Fibroblast of lung (primary cell): ENCODE measurements around the gene SLC25A33. TPM values are rescaled to one million over a fixed set of nuclear protein-coding genes. Genes with fewer than 3 reads are reported as not detected.
A peak's percentile ranks its signal among the peaks of the same experiment; 100 is the strongest.

Experiments used
- DNase-seq, 2 donors: peaks; one replicate each; pipeline versions ENCODE4 v3.0.0 to v3.0.0-alpha.2; 2010; ENCODE audit warnings: low read depth in 2 of 2
- H2AFZ ChIP-seq: 2 replicates; pipeline ENCODE4 v1.5.1; 2012; ENCODE audit warnings: low read length, control low read depth, inconsistent platforms
- H3K27ac ChIP-seq: 2 replicates; pipeline ENCODE4 v1.5.1; 2011; ENCODE audit warnings: low read length, control low read depth; ENCODE audit not compliant: insufficient read depth
- H3K27me3 ChIP-seq: 2 replicates; pipeline ENCODE4 v1.5.1; 2011; ENCODE audit warnings: mild to moderate bottlenecking, low read length; ENCODE audit not compliant: control insufficient read depth, insufficient read depth
- H3K36me3 ChIP-seq: 2 replicates; pipeline ENCODE4 v1.5.1; 2011; ENCODE audit warnings: low read length; ENCODE audit not compliant: control insufficient read depth, insufficient read depth
- H3K4me1 ChIP-seq: 2 replicates; pipeline ENCODE4 v1.5.1; 2011; ENCODE audit warnings: low read length; ENCODE audit not compliant: control insufficient read depth, insufficient read depth; ENCODE audit errors: extremely low read depth
- H3K4me2 ChIP-seq: 2 replicates; pipeline ENCODE4 v1.5.1; 2011; ENCODE audit warnings: low read length, control low read depth; ENCODE audit not compliant: insufficient read depth; ENCODE audit errors: extremely low read depth
- H3K4me3 ChIP-seq, 4 experiments: fragments of 200-600 bp in 1 of 4; sonication (generic) in 1 of 4; replicated peaks in 1 of 4; 2 replicates each; pipeline ENCODE4 v1.5.1; 2011 to 2016; ENCODE audit warnings: low read length in 4 of 4, low read depth in 3 of 4, mild to moderate bottlenecking in 3 of 4, control low read depth in 2 of 4, inconsistent platforms in 1 of 4, mixed read lengths in 1 of 4; ENCODE audit not compliant: insufficient read depth in 1 of 4; ENCODE audit errors: control extremely low read depth in 1 of 4
- H3K79me2 ChIP-seq: 2 replicates; pipeline ENCODE4 v1.5.1; 2012; ENCODE audit warnings: mild to moderate bottlenecking, low read length, inconsistent platforms; ENCODE audit not compliant: control insufficient read depth, insufficient read depth
- H3K9ac ChIP-seq: 2 replicates; pipeline ENCODE4 v1.5.1; 2011; ENCODE audit warnings: mild to moderate bottlenecking, low read length, control low read depth; ENCODE audit not compliant: insufficient read depth
- H3K9me3 ChIP-seq: 2 replicates; pipeline ENCODE4 v1.5.1; 2012; ENCODE audit warnings: low read depth, low read length; ENCODE audit not compliant: control insufficient read depth, insufficient read depth
- H4K20me1 ChIP-seq: 2 replicates; pipeline ENCODE4 v1.5.1; 2011; ENCODE audit warnings: low read length; ENCODE audit not compliant: control insufficient read depth, insufficient read depth; ENCODE audit errors: extremely low read depth
- CTCF ChIP-seq, 2 donors: IDR thresholded peaks in 1 of 2; conservative IDR thresholded peaks in 1 of 2; 1 replicate in 1 of 2; 2 replicates in 1 of 2; pipeline ENCODE4 v1.5.1; 2011 to 2012; ENCODE audit warnings: low read length in 2 of 2, control low read depth in 1 of 2, inconsistent platforms in 1 of 2, low read depth in 1 of 2, mild to moderate bottlenecking in 1 of 2
- EZH2 ChIP-seq: IDR thresholded peaks from 2 replicates; pipeline ENCODE4 v1.5.1; 2012; ENCODE audit warnings: low read length, control low read depth, mild to moderate bottlenecking; ENCODE audit errors: missing control alignments
- polyA plus RNA-seq, 2 donors: library from polyadenylated mRNA; depleted of rRNA in 1 of 2; stranded (reverse) in 1 of 2; unstranded in 1 of 2; fragments of >200 nt; gene quantifications; 2 replicates each; pipeline ENCODE4 v1.2.1, GENCODE V29; 2011 to 2012; ENCODE audit warnings: missing spikeins in 1 of 2
- total RNA-seq: library from RNA; depleted of rRNA; stranded (reverse); fragments of >200 nt; gene quantifications from 2 replicates; pipeline ENCODE4 v1.2.1, GENCODE V29; 2014

Gene SLC25A33
- total and polyA plus RNA-seq, 2 donors (not counting 1 experiment from before 2014, with no cell fraction given): 3.5 to 4.8 TPM

GRCh38 chr1:9603766-9604753 lies 64.8 kb downstream of the SLC25A33 start:
- Histone ChIP-seq H3K27ac (no peak overlapping the region), H2AFZ (no peak overlapping the region), H3K27me3 (no peaks in the 10 kb centered on the region), H3K4me2 (no peak overlapping the region), H3K79me2 (no peaks in the 10 kb centered on the region), H3K4me1 (no peaks in the 10 kb centered on the region), H4K20me1 (no peaks in the 10 kb centered on the region), H3K4me3 (no peak overlapping the region), H3K9ac (no peak overlapping the region), H3K9me3 (no peaks in the 10 kb centered on the region), H3K36me3 (peaks cover 7% of the 10 kb centered on the region)
- no peak for TF ChIP-seq EZH2
- peak in 1 of 2 donors; percentile 24 for TF ChIP-seq CTCF (conservative IDR thresholded peaks at IDR 0.05 in 1 of 2, IDR thresholded peaks at IDR 0.05 in 1 of 2; ENCODE audit: low read depth in 1 of 2, low read length in 2 of 2)
- DNase-seq: peak in 1 of 2 donors; percentile 65

- Histone ChIP-seq H3K4me2 (no peak overlapping the region), H3K27me3 (no peaks in the 10 kb centered on the region), H2AFZ (no peak overlapping the region), H4K20me1 (no peaks in the 10 kb centered on the region), H3K4me1 (no peaks in the 10 kb centered on the region), H3K4me3 (no peak overlapping the region), H3K27ac (no peak overlapping the region), H3K9ac (no peak overlapping the region), H3K36me3 (peaks cover 10% of the 10 kb centered on the region), H3K79me2 (no peaks in the 10 kb centered on the region), H3K9me3 (no peaks in the 10 kb centered on the region)
- TF ChIP-seq CTCF (conservative IDR thresholded peaks at IDR 0.05 in 1 of 2, IDR thresholded peaks at IDR 0.05 in 1 of 2; ENCODE audit: low read depth in 1 of 2, low read length in 2 of 2) (no peak), EZH2 (no peak)
- DNase-seq: no peak
These were observed 65.6 kb downstream of the SLC25A33 start for GRCh38 chr1:9604836-9605235.

GRCh38 chr1:9605946-9606455 lies 66.7 kb downstream of the SLC25A33 start:
- no peaks in the 10 kb centered on the region for H3K27me3 ChIP-seq
- H4K20me1 ChIP-seq: no peaks in the 10 kb centered on the region
- H2AFZ ChIP-seq: no peak overlapping the region
- H3K9me3 ChIP-seq: no peaks in the 10 kb centered on the region
- TF ChIP-seq CTCF (conservative IDR thresholded peaks at IDR 0.05 in 1 of 2, IDR thresholded peaks at IDR 0.05 in 1 of 2; ENCODE audit: low read depth in 1 of 2, low read length in 2 of 2) (no peak), EZH2 (no peak)
- no peaks in the 10 kb centered on the region for H3K79me2 ChIP-seq
- no peak overlapping the region for H3K4me2 ChIP-seq
- no peaks in the 10 kb centered on the region for H3K4me1 ChIP-seq
- peaks cover 12% of the 10 kb centered on the region for H3K36me3 ChIP-seq
- H3K9ac ChIP-seq: no peak overlapping the region
- no peak overlapping the region for H3K27ac ChIP-seq
- H3K4me3 ChIP-seq: no peak overlapping the region
- no peak for DNase-seq
